K562 (cell line): Measurements from ENCODE around the gene MLXIPL. TPM values are rescaled to one million over a fixed set of nuclear protein-coding genes. Genes with fewer than 3 reads are reported as not detected.

Source experiments
- ATAC-seq: fragments of 200-7000 bp; cut with Tn5 transposase; 3 replicates; pipeline ENCODE4 v1.9.1; 2020; ENCODE audit warnings: moderate library complexity
- BruUV-seq: library from RNA; stranded (reverse); fragments of 400-500 nt; replicated peaks from 2 replicates; lab custom pipeline; 2021; lab: Mats Ljungman, UMichigan
- CTCF ChIA-PET: fragments of 300-600 bp; formaldehyde crosslinking; extraction: SDS; loops from one replicate; lab custom pipeline; 2021; ENCODE audit warnings: low intra/inter-chr PET ratio; lab: Yijun Ruan, JAX
- POLR2A ChIA-PET: fragments of 300-600, 350-650 bp; sonication (Branson Sonifier 250); formaldehyde crosslinking; extraction: SDS; loops from one replicate; lab custom pipeline; 2021; ENCODE audit warnings: antibody characterized with exemption, inconsistent platforms; lab: Yijun Ruan, JAX
- DNase-seq, 4 experiments: peaks; one replicate each; pipeline versions ENCODE4 v3.0.0 to v3.0.0-alpha.2; 2011 to 2018; ENCODE audit warnings: low spot score in 3 of 4, mixed read lengths in 3 of 4; ENCODE audit errors: extremely low read depth in 1 of 4
- FAIRE-seq: peaks from 2 replicates; lab custom pipeline; 2011; peaks lifted over from hg19 to GRCh38; lab: Jason Lieb, UNC
- H2AFZ ChIP-seq: 2 replicates; pipeline ENCODE4 v1.6.0; 2011; ENCODE audit warnings: low read depth, low read length, control low read depth, inconsistent platforms
- H3K27ac ChIP-seq: fragments of 200-600 bp; 3 replicates; pipeline ENCODE4 v1.8.0; 2011; ENCODE audit warnings: low read depth, mild to moderate bottlenecking, control low read depth, inconsistent platforms, low read length, moderate library complexity, mixed read lengths; ENCODE audit errors: extremely low read depth
- H3K27me3 ChIP-seq, 2 experiments: fragments of 300-600 bp in 1 of 2; 2 replicates in 1 of 2; 3 replicates in 1 of 2; pipeline versions ENCODE4 v1.6.0 to v1.8.0; 2011; ENCODE audit warnings: inconsistent platforms in 2 of 2, low read length in 2 of 2, mild to moderate bottlenecking in 1 of 2, mixed read lengths in 1 of 2, moderate library complexity in 1 of 2; ENCODE audit not compliant: control insufficient read depth in 2 of 2, insufficient read depth in 2 of 2
- H3K36me3 ChIP-seq: fragments of 300-600 bp; 3 replicates; pipeline ENCODE4 v1.8.0; 2011; ENCODE audit warnings: mild to moderate bottlenecking, low read length, inconsistent platforms; ENCODE audit not compliant: control insufficient read depth, insufficient read depth
- H3K4me1 ChIP-seq, 2 experiments: fragments of 200-600 bp in 1 of 2; replicated peaks in 1 of 2; 2 replicates in 1 of 2; 3 replicates in 1 of 2; pipeline versions ENCODE4 v1.5.1 to v1.8.0; 2011; ENCODE audit warnings: inconsistent platforms in 2 of 2, low read length in 2 of 2, mild to moderate bottlenecking in 1 of 2, mixed read lengths in 1 of 2, moderate library complexity in 1 of 2; ENCODE audit not compliant: control insufficient read depth in 2 of 2, insufficient read depth in 2 of 2
- H3K4me2 ChIP-seq: 2 replicates; pipeline ENCODE4 v1.6.1; 2011; ENCODE audit warnings: low read length, control low read depth, inconsistent platforms, mixed read lengths; ENCODE audit not compliant: insufficient read depth
- H3K4me3 ChIP-seq: fragments of 200-600 bp; sonication (generic), shearing (Covaris generic); 2 replicates; pipeline ENCODE4 v1.5.1; 2016; ENCODE audit warnings: control low read depth, inconsistent platforms
- H3K79me2 ChIP-seq: fragments of 200-600 bp; 3 replicates; pipeline ENCODE4 v1.8.0; 2011; ENCODE audit warnings: low read length, inconsistent platforms; ENCODE audit not compliant: control insufficient read depth, insufficient read depth
- H3K9ac ChIP-seq, 2 experiments: 2 replicates each; pipeline versions ENCODE4 v1.6.0 to v1.6.1; 2011; ENCODE audit warnings: low read depth in 2 of 2, low read length in 2 of 2, control low read depth in 1 of 2, inconsistent platforms in 1 of 2, mild to moderate bottlenecking in 1 of 2, mixed read lengths in 1 of 2; ENCODE audit not compliant: insufficient read depth in 1 of 2
- H3K9me1 ChIP-seq: one replicate; pipeline ENCODE4 v1.6.0; 2011; ENCODE audit warnings: inconsistent platforms, mild to moderate bottlenecking, low read length, moderate library complexity; ENCODE audit not compliant: control insufficient read depth, insufficient read depth
- H3K9me3 ChIP-seq: replicated peaks from 2 replicates; pipeline ENCODE4 v1.5.1; 2011; ENCODE audit warnings: low read depth, low read length, inconsistent platforms; ENCODE audit not compliant: control insufficient read depth, insufficient read depth
- H4K20me1 ChIP-seq: replicated peaks from 2 replicates; pipeline ENCODE4 v1.6.1; 2011; ENCODE audit warnings: low read length, inconsistent platforms, mixed read lengths; ENCODE audit not compliant: control insufficient read depth, insufficient read depth
- BRF1 ChIP-seq: IDR thresholded peaks from 3 replicates; pipeline ENCODE4 v1.6.1; 2011; ENCODE audit warnings: borderline replicate concordance, mild to moderate bottlenecking; ENCODE audit not compliant: insufficient read length; ENCODE audit errors: extremely low read depth
- DNMT1 ChIP-seq: fragments of 450-650 bp; IDR thresholded peaks from 2 replicates; pipeline ENCODE4 v1.6.1; 2016; ENCODE audit warnings: antibody characterized with exemption, mild to moderate bottlenecking
- ETV6 ChIP-seq, 3 experiments: fragments of 150-350 bp in 1 of 3; sonication (generic) in 1 of 3; formaldehyde crosslinking in 1 of 3; IDR thresholded peaks; 2 replicates each; pipeline versions ENCODE4 v1.6.1 to v1.8.0; 2014 to 2022; ENCODE audit warnings: borderline replicate concordance in 2 of 3, low read depth in 2 of 3, antibody characterized with exemption in 1 of 3, low read length in 1 of 3, mild to moderate bottlenecking in 1 of 3, missing genetic modification reagents in 1 of 3
- ILF3 ChIP-seq: fragments of 450-650 bp; IDR thresholded peaks from 2 replicates; pipeline ENCODE4 v1.6.1; 2018; ENCODE audit warnings: antibody characterized with exemption, mild to moderate bottlenecking, moderate library complexity, borderline replicate concordance
- MBD2 ChIP-seq: sonication (generic); IDR thresholded peaks from 2 replicates; pipeline ENCODE4 v1.6.1; 2016; ENCODE audit warnings: low read depth, borderline replicate concordance
- TOE1 ChIP-seq, 2 experiments: fragments of 450-650 bp in 1 of 2; sonication (generic) in 1 of 2; formaldehyde crosslinking in 1 of 2; IDR thresholded peaks; 2 replicates each; pipeline versions ENCODE4 v1.7.1 to v1.8.0; 2016 to 2022; ENCODE audit warnings: borderline replicate concordance in 2 of 2, mild to moderate bottlenecking in 2 of 2, antibody characterized with exemption in 1 of 2, inconsistent platforms in 1 of 2, low read depth in 1 of 2, missing genetic modification reagents in 1 of 2, moderate library complexity in 1 of 2
- ZNF12 ChIP-seq: sonication (generic); formaldehyde crosslinking; IDR thresholded peaks from 2 replicates; pipeline ENCODE4 v1.4.0; 2020; ENCODE audit warnings: mild to moderate bottlenecking, missing genetic modification reagents
- ZNF23 ChIP-seq: fragments of 250-450 bp; sonication (Bioruptor Pico); IDR thresholded peaks from 2 replicates; pipeline ENCODE4 v1.4.0; 2020; ENCODE audit warnings: mild to moderate bottlenecking
- ZNF609 ChIP-seq: sonication (generic); formaldehyde crosslinking; IDR thresholded peaks from 2 replicates; pipeline ENCODE4 v1.8.1; 2023; ENCODE audit warnings: missing genetic modification reagents, mild to moderate bottlenecking, borderline replicate concordance
- WGBS: fragments of 100-300 bp; shearing (Covaris generic); methylation state at CpG from one replicate; pipeline ENCODE4 v1.1.6; 2016; ENCODE audit warnings: low coverage, mixed read lengths; ENCODE audit not compliant: insufficient coverage; ENCODE audit errors: missing lambda C conversion rate; 5-methylcytosine and 5-hydroxymethylcytosine counted together
- in situ Hi-C: fragments of 300-500 bp; cut with MboI; formaldehyde crosslinking; loops from 4 replicates; pipeline ENCODE4 v1.15.0; 2018; ENCODE audit warnings: inconsistent platforms, mixed read lengths
- intact Hi-C: fragments of 100-400 bp; cut with micrococcal nuclease; formaldehyde crosslinking; loops from 2 replicates; pipeline ENCODE4 v1.14.2; 2022
- polyA plus RNA-seq, 8 experiments: library from polyadenylated mRNA; depleted of rRNA in 4 of 8; stranded (reverse) in 5 of 8; unstranded in 3 of 8; fragments of >200 nt; fragmentation: Nextera tagmentation in 2 of 8; fragmentation: Illumina TruSeq in 1 of 8; extraction: Ambion mirVana in 2 of 8; extraction: Trizol in 1 of 8; gene quantifications; 2 replicates each; pipeline versions ENCODE4 v1.2.1 to v1.2.3, GENCODE V29; 2011 to 2014; ENCODE audit warnings: inconsistent platforms in 1 of 8, missing spikeins in 1 of 8
- total RNA-seq, 7 experiments: library from RNA; depleted of rRNA in 6 of 7; stranded (reverse); fragments of >200 nt in 6 of 7; fragmentation: Illumina TruSeq in 2 of 7; extraction: Trizol in 2 of 7; gene quantifications; 2 replicates each; pipeline versions ENCODE4 v1.2.1 to v1.2.3, GENCODE V29; 2011 to 2021; ENCODE audit warnings: low replicate concordance in 1 of 7

Gene MLXIPL
- total and polyA plus RNA-seq, 9 of the 15 experiments (the other 6 are each of a cell fraction or from before 2014, with no cell fraction given): 0.11 to 18.4 (median 1.4) TPM

GRCh38 chr7:73644688-73645286 lies 20.5 kb upstream of the MLXIPL start:
- no peak overlapping the region for H3K9ac ChIP-seq
- no peaks in the 10 kb centered on the region for H3K36me3 ChIP-seq
- ChIA-PET CTCF (no interaction called here), POLR2A (interaction anchor here (0.6 to 1.8 kb wide), 6 partner anchors 9 to 71 kb away, joined by 3 to 11 read pairs (median 4); no protein-coding TSS in a partner anchor)
- no peaks in the 10 kb centered on the region for H3K9me1 ChIP-seq
- no peaks in the 10 kb centered on the region for H3K79me2 ChIP-seq
- TF ChIP-seq MBD2 (no peak), ETV6 (IDR thresholded peaks at IDR 0.05; ENCODE audit: borderline replicate concordance in 1 of 2, low read depth in 2 of 2, low read length in 1 of 2) (no peak), ETV6 (CRISPR knock-in tag; IDR thresholded peaks at IDR 0.05; ENCODE audit: borderline replicate concordance) (no peak), DNMT1 (no peak), BRF1 (no peak)
- 0 out of 2 replicates have a peak, but pooled peaks cover 3% of the 10 kb centered on the region for H4K20me1 ChIP-seq
- FAIRE-seq (peak; percentile 77), DNase-seq (no peak), ATAC-seq (no peak)
- H3K4me2 ChIP-seq: no peak overlapping the region
- intact Hi-C loops (no loop called here), in situ Hi-C loops (no loop called here)
- H3K27me3 ChIP-seq: peaks cover 20 to 64% of the 10 kb centered on the region in 2 experiments; a peak in 4 of 5 replicates
- H3K4me3 ChIP-seq: no peak overlapping the region
- H2AFZ ChIP-seq: no peak overlapping the region
- H3K4me1 ChIP-seq: peaks cover 0 to 14% of the 10 kb centered on the region in 2 experiments; a peak in 2 of 5 replicates
- BruUV-seq: no TSS peak
- WGBS: 0% methylated on average over 5 of the region's 5 CpGs
- H3K27ac ChIP-seq: no peak overlapping the region
- peaks cover 7% of the 10 kb centered on the region for H3K9me3 ChIP-seq

GRCh38 chr7:73642834-73643233 lies 18.5 kb upstream of the MLXIPL start:
- peaks cover 12 to 49% of the 10 kb centered on the region in 2 experiments; a peak in 4 of 5 replicates for H3K27me3 ChIP-seq
- 0 out of 2 replicates have a peak, but pooled peaks cover 3% of the 10 kb centered on the region for H4K20me1 ChIP-seq
- 3% methylated on average over 2 of the region's 2 CpGs for WGBS
- FAIRE-seq: no peak
- H3K4me2 ChIP-seq: no peak overlapping the region
- no peak overlapping the region for H2AFZ ChIP-seq
- ChIA-PET POLR2A (no interaction called here), CTCF (no interaction called here)
- H3K9me1 ChIP-seq: no peaks in the 10 kb centered on the region
- intact Hi-C loops: no loop called here
- ATAC-seq: no peak
- in situ Hi-C loops: no loop called here
- H3K27ac ChIP-seq: no peak overlapping the region
- no peaks in the 10 kb centered on the region for H3K36me3 ChIP-seq
- peaks cover 7% of the 10 kb centered on the region for H3K9me3 ChIP-seq
- H3K9ac ChIP-seq: no peak overlapping the region
- no peak for DNase-seq
- H3K4me1 ChIP-seq: peaks cover 0 to 10% of the 10 kb centered on the region in 2 experiments; a peak in 2 of 5 replicates
- no peak overlapping the region for H3K4me3 ChIP-seq
- no peaks in the 10 kb centered on the region for H3K79me2 ChIP-seq
- no TSS peak for BruUV-seq
- no peak for TF ChIP-seq ZNF609 (CRISPR knock-in tag)
- TF ChIP-seq ILF3: no peak
- TF ChIP-seq ZNF12 (CRISPR knock-in tag): no peak
- no peak for TF ChIP-seq ZNF23
- TF ChIP-seq TOE1 (IDR thresholded peaks at IDR 0.05; ENCODE audit: borderline replicate concordance): no peak
- no peak for TF ChIP-seq TOE1 (CRISPR knock-in tag; IDR thresholded peaks at IDR 0.05; ENCODE audit: borderline replicate concordance, low read depth)
